ENCODE data around the gene ACSS1.

ACSS1 gene

DNA sequence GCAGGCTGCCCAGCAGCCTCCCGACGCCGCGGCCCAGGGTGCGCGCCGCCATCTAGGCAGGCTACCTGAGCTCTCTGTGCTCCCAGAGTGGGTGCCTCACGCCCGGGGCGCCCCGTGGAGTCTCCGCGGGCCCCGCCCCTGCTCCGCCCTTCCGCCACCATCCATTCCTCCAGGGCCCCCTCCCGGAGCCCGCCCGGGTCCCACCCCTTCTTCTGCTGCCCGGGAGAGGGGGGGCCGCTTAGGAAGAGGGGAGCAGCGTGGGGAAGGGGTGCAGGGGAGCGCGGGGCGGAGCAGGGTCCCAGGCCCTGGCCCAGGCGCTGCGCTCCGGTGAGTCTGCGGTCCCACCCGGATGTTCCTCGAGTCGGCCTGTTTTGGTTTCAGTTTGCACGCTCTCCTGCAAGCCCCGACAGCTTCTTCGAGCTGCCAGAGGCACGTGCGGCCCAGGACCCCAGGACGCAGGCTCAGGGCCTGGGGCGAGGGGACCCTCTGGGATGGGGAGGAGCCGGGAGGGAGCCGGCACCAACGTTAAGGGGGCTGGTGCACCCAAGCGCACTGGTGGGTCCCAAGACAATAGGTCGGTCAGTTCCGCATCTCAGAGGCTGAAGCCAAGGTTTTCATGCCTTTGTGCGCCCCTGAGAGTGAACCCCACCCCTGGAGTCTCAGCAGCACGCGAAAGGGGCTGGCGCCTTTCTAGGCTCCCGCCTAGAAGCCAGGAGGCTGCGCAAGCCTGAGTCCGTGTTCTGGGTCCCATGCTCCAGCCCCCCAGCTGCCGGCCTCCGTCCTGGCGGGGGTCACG lies at the start of gene ACSS1:
Gene ACSS1, minus strand, starts transcription at position 89 of the 796 bp plus-strand sequence. Its CDS starts 37 bp downstream, at position 52.
- DNase-seq, result peak; percentile 74

DNA sequence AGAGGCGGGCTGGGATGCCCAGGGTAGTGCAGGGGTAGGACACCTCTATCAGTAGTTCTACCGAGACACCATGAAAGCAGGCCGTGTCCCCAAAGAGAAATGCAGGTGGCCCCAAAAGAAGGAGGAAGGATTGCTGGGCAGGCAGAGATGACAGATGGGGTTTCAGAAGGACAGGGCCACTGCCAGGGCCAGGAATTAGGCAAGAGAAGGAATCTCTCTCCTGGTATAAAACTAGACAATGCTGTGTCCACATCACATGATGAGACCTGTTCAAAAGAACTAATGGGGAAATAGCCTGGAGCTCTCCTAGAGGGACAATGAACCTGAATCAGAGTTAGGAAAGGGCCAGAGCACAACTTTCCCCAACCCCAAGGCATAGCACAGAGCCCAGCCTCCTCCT lies 45.6 kb upstream of the ACSS1 start:
- DNase-seq, result no peak

DNA sequence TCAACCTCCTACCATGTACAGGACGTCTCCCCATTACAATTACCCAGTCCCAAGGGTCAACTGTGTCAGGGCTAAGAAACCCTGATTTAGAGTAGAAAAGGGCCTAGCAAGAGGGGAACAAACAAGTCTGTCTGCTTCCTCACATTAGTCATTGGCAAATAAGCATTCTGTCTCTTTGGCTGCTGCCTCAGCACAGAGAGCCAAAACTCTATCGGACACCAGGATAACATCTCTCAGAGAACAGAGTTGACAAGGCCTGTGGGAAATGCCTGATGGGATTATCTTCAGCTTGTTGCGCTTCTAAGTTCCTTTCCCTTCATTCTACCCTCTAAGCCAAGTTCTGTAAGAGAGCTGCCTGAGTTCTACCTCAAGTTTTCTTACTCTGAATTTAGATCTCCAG lies 43.0 kb upstream of the ACSS1 start:
- DNase-seq, result no peak

DNA sequence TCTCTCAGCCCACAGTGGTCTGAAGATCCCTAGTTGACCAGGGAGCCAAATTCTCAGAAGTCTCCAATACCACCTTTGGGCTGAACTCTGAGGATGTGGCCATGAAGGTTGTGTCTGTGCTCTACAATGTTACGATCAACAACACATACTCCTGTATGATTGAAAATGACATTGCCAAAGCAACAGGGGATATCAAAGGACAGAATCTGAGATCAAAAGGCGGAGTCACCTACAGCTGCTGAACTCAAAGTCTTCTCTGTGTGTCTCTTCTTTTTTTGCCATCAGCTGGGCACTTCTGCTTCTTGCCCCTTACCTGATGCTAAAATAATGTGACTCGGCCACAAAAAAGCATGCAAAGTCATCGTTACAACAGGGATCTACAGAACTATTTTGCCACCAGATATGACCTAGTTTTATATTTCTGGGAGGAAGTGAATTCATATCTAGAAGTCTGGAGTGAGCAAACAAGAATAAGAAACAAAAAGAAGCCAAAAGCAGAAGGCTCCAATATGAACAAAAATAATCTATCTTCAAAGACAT lies 41.7 kb upstream of the ACSS1 start:
- no peak for DNase-seq

DNA sequence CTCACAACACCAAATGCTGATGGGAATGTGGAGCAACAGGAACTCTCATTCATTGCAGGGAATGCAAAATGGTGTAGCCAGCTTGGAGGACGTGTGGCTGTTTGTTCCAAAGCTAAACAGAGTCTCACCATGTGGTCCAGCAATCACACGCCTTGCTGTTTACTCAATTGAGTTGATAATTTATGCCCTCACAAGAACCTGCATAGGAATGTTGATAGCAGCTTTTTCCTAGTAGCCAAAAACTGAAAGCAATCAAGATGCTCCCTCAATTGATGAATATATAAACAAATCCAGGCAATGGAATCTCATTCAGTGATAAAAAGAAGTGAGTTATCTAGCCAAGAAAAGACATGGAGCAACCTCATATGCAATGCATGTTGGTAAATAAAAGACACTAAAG lies 39.6 kb upstream of the ACSS1 start:
- no peak for DNase-seq

GRCh38 chr20:25090492-25091429 lies 32.8 kb upstream of the ACSS1 start:
- DNase-seq, result peak; percentile 31

- DNase-seq, result no peak
Measured at GRCh38 chr20:25089662-25090061, 31.7 kb upstream of the ACSS1 start.

DNA sequence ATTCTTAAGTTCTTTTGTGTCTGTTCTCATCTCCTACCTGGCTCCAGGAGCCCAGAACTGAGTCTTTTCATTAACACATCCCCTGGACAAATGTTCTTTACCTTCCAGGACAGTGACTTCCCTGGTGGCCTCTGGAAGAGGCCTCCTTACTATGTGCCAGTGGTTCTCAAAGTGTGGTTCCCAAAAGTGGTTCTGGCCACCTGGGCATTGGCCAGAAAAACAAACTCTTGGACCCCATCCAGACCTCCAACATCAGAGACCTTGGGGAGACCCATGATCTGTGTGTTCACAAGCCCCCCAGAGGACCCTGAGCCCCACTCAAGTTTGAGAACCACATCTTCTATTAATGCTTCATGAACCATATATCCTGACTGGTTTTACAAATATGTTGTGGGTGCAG lies 31.2 kb upstream of the ACSS1 start:
- no peak for DNase-seq

DNA sequence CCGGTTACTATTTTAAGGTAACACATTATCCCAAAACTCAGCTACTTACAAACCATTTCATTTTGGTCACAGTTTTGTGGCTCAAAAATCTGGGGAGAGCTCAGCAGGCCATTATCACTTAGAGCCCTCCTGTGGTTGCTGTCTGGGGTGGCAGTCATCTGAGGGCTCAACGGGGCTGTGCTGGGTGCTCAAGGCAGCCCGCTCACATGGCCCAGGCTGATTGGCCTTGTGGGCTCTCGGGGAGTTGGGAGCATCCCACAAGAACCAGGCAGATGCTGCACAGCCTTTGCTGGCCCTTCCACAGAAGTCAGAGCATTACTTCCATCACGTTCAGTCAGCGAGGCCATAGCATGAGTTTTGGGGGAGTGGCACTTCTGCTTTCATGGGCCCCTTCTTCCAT lies 30.3 kb upstream of the ACSS1 start:
- DNase-seq, result no peak

DNA sequence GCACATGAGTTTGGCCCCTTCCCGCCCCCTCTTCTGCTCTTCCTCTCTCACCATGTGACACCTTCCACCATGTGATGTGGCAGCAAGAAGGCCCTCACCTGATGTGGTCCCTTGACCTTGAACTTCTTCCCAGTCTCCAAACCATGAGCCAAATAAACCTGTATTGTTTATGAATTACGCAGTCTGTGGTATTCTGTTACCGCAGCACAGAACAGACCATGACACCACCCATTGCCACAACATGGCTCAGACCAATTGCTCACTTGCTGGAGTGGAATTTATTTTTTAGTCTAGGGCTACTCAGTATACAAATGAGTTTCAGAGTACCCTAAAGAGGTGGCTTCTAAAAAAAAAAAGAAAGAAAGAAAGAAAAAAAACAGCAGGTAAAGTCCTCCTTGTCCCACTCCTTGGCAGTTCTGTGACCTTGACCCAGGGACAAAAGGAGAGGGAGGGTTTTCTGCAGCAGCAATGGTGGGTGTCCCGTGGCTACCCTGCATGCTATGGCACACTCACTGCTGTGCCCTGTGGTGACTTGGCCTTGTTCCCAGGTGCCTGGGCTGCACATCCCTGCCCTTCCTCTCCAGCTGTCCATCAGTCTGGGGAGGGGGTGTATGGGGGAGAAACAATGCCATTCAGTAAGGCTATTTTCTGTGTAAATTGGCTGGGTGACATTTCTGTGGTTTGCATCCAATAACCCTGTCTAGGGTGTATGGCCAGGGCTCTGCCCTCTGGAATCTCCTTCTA lies 29.4 kb upstream of the ACSS1 start:
- DNase-seq, result no peak

- no peak for DNase-seq
Measured at GRCh38 chr20:25085756-25086495, 28.0 kb upstream of the ACSS1 start.

GRCh38 chr20:25084626-25085187 lies 26.8 kb upstream of the ACSS1 start:
- DNase-seq, result no peak

GRCh38 chr20:25083773-25084625 lies 26.1 kb upstream of the ACSS1 start:
- peak; percentile 64 for DNase-seq

GRCh38 chr20:25083141-25083772 lies 25.3 kb upstream of the ACSS1 start:
- DNase-seq, result no peak

DNA sequence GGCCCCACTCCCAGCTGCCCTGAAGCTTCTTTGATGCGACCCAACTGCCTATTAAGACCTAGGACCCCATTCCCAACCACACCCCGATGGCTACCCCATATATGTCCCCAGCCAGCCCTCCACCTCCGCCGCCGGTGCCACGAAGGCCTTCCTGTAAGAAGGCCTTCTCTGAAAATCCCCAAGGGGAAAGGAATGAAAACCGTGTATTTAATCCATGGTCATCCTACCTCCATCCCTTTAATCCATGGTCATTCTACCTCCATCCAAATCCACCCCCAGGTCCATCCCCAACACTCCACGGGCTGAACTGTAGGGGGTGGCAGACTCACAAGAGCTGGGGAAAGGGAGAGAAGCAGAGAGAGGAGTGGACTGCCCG lies 24.5 kb upstream of the ACSS1 start:
- DNase-seq, result no peak

DNA sequence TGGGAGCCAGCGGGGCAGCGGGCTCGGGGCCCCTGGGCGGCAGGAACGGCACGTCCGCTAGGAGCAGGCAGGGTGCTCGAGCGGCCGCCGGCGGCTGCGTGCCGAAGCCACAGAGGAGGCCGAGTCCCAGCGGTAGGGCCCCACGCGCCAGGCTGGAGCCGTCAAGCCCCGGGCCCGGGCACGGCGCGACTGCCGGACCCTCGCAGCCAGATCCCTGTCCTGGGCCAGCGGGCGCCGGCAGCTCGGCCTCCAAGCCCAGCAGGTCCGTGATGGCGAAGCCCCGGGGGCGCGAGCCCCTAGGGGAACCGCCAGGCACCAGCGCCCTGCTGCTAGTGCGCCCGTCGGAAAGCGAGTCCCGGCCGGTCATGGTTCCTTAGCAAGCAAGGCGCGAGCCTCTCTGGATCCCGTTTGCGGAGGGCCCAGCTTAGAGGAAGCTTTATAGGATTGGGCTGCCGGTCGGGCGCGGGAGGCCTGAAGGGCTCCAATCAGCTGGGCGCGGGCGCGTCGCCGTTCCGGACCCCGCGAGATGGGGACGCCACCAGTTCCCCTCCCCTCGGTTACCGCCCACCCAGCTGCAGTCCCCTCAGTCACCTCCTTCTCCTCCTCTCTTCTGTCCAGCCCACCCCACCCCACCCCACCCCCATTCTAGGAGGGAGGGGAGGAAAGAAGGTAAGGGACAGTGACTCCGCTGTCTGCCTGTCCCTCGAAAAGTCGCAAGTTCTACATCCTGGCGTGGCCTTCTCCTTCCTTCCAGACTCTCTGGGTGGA lies 24.0 kb upstream of the ACSS1 start, which contains the start of gene VSX1:
Gene VSX1, minus strand, starts transcription at position 412 of the 768 bp plus-strand sequence. Its CDS starts 45 bp downstream, at position 367.
- no peak for DNase-seq

GRCh38 chr20:25081065-25081729 lies 23.3 kb upstream of the ACSS1 start:
- DNase-seq, result no peak

DNA sequence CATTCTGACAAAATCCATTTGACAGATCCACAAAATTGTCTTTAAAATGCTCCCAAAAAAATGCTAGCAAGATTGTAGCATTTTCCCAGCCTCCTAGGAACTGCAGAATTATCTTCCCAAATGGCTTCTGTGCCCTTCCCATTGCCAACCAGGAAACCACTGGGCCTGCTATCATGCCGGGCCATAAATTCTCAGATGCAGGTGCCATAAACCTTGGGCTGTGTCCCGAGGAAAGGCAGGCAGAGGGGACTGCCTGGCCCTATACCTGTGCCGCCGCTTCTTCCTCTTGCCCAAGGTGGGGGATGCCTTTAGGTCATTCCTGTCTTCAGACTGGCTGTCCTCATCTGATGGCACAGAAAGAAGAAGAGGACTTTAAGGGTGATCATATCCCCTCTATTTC lies 21.2 kb upstream of the ACSS1 start:
- no peak for DNase-seq

DNA sequence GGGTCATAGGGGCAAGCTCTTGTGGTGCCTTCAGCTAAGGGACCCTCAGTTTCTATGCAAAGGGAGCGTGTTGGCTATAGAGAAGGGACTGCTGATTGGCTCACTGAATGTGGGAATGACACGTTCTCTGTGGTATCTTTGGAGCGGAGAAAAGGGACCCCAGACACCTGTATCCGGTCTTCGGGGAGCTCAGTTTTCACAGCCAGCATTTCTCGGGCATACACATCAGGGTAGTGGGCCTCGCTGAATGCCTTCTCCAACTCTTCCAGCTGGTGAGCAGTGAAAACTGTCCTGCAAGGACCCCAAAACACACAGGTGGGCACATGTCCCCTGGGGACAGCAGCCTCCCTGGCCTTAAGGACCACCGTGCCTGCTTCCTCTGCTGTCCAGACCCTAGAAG lies 20.7 kb upstream of the ACSS1 start:
- no peak for DNase-seq
